A549 (cell line): Measurements from ENCODE around the gene IGF2R. TPM values are rescaled to one million over a fixed set of nuclear protein-coding genes. Genes with fewer than 3 reads are reported as not detected.

Experiments
- ATAC-seq, 2 experiments: fragments of 200-7000 bp in 1 of 2; fragments of >200 bp in 1 of 2; cut with Nextera tagmentation in 1 of 2; cut with Tn5 transposase in 1 of 2; 3 replicates each; pipeline versions ENCODE4 v1.8.0 to v1.9.1; 2018 to 2020; ENCODE audit warnings: mild to moderate bottlenecking in 1 of 2, moderate library complexity in 1 of 2
- CTCF ChIA-PET: fragments of 300-600 bp; sonication (Branson Sonifier 250); formaldehyde crosslinking; extraction: SDS; loops from one replicate; lab custom pipeline; 2021; ENCODE audit warnings: antibody characterized with exemption, inconsistent platforms; lab: Yijun Ruan, JAX
- POLR2A ChIA-PET: fragments of 350-600 bp; formaldehyde crosslinking; extraction: SDS; loops from one replicate; lab custom pipeline; 2021; ENCODE audit warnings: antibody characterized with exemption, inconsistent platforms; lab: Yijun Ruan, JAX
- DNase-seq, 2 experiments: peaks; one replicate each; pipeline versions ENCODE4 v3.0.0 to v3.0.0-alpha.2; 2011 to 2016; ENCODE audit warnings: low read depth in 1 of 2, low spot score in 1 of 2
- FAIRE-seq: peaks from 2 replicates; lab custom pipeline; 2011; peaks lifted over from hg19 to GRCh38; lab: Jason Lieb, UNC
- H3K27ac ChIP-seq, 2 experiments: fragments of >200 bp; sonication (Bioruptor Twin); formaldehyde crosslinking; 3 replicates each; pipeline ENCODE4 v1.5.1; 2016 to 2017
- H3K4me1 ChIP-seq: fragments of >200 bp; sonication (Bioruptor Twin); formaldehyde crosslinking; 3 replicates; pipeline ENCODE4 v1.6.1; 2016
- H3K4me2 ChIP-seq: fragments of >200 bp; sonication (Bioruptor Twin); formaldehyde crosslinking; 3 replicates; pipeline ENCODE4 v1.6.1; 2016
- H3K4me3 ChIP-seq: fragments of >200 bp; sonication (Bioruptor Twin); formaldehyde crosslinking; 3 replicates; pipeline ENCODE4 v1.5.1; 2016
- H3K9me3 ChIP-seq: fragments of >200 bp; sonication (Bioruptor Twin); formaldehyde crosslinking; 3 replicates; pipeline ENCODE4 v1.6.1; 2016
- ATOH8 ChIP-seq: fragments of 250-450 bp; sonication (Bioruptor Pico); IDR thresholded peaks from 2 replicates; pipeline ENCODE4 v1.5.0; 2020; ENCODE audit warnings: low read depth, mild to moderate bottlenecking, moderate library complexity
- CBX2 ChIP-seq: fragments of 200-600 bp; sonication (generic); IDR thresholded peaks from 2 replicates; pipeline ENCODE4 v1.6.1; 2016; ENCODE audit warnings: low read depth, mild to moderate bottlenecking, borderline replicate concordance
- EHF ChIP-seq: fragments of 250-450 bp; sonication (Bioruptor Pico); IDR thresholded peaks from 2 replicates; pipeline ENCODE4 v1.5.0; 2020; ENCODE audit warnings: mild to moderate bottlenecking
- EHMT2 ChIP-seq: fragments of 200-600 bp; sonication (generic); IDR thresholded peaks from 2 replicates; pipeline ENCODE4 v1.6.1; 2016; ENCODE audit warnings: antibody characterized with exemption, low read depth, mild to moderate bottlenecking, moderate library complexity
- FOSB ChIP-seq: fragments of 250-450 bp; sonication (Bioruptor Pico); IDR thresholded peaks from 2 replicates; pipeline ENCODE4 v1.5.0; 2020; ENCODE audit warnings: mild to moderate bottlenecking, moderate library complexity
- FOSL2 ChIP-seq, 2 experiments: fragments of 450-650 bp in 1 of 2; fragments of >200 bp in 1 of 2; sonication (Bioruptor Twin) in 1 of 2; formaldehyde crosslinking; IDR thresholded peaks; 2 replicates each; pipeline versions ENCODE4 v1.5.0 to v1.6.1; 2016 to 2020; ENCODE audit warnings: mild to moderate bottlenecking in 1 of 2, moderate library complexity in 1 of 2
- FOXS1 ChIP-seq: fragments of 250-450 bp; sonication (Bioruptor Pico); IDR thresholded peaks from 2 replicates; pipeline ENCODE4 v1.5.0; 2020; ENCODE audit warnings: mild to moderate bottlenecking, moderate library complexity
- HEYL ChIP-seq: fragments of 250-450 bp; sonication (Bioruptor Pico); IDR thresholded peaks from 2 replicates; pipeline ENCODE4 v1.8.0; 2021; ENCODE audit warnings: mild to moderate bottlenecking, moderate library complexity
- HOXA7 ChIP-seq: fragments of 250-450 bp; sonication (Bioruptor Pico); IDR thresholded peaks from 2 replicates; pipeline ENCODE4 v1.5.0; 2020; ENCODE audit warnings: mild to moderate bottlenecking, moderate library complexity
- JUN ChIP-seq, 2 experiments: fragments of >200 bp; sonication (Bioruptor Twin); formaldehyde crosslinking; IDR thresholded peaks; 2 replicates in 1 of 2; 3 replicates in 1 of 2; pipeline ENCODE4 v1.6.1; 2016 to 2017
- JUNB ChIP-seq: fragments of >200 bp; sonication (Bioruptor Twin); formaldehyde crosslinking; IDR thresholded peaks from 2 replicates; pipeline ENCODE4 v1.6.1; 2016
- KDM1A ChIP-seq: fragments of 200-600 bp; sonication (generic); IDR thresholded peaks from 2 replicates; pipeline ENCODE4 v1.6.1; 2016; ENCODE audit warnings: low read depth, mild to moderate bottlenecking
- KDM5A ChIP-seq: fragments of 200-600 bp; sonication (generic); IDR thresholded peaks from 2 replicates; pipeline ENCODE4 v1.6.1; 2016; ENCODE audit warnings: antibody characterized with exemption, mild to moderate bottlenecking
- MAFK ChIP-seq: fragments of 450-650 bp; IDR thresholded peaks from 2 replicates; pipeline ENCODE4 v1.6.1; 2014; ENCODE audit not compliant: partially characterized antibody
- MYC ChIP-seq: IDR thresholded peaks from 2 replicates; pipeline ENCODE4 v1.6.1; 2012; ENCODE audit warnings: mild to moderate bottlenecking, inconsistent platforms, low read length, improper control_type of control experiment, borderline replicate concordance
- NFE2L2 ChIP-seq: fragments of 150-350 bp; conservative IDR thresholded peaks from 2 replicates; pipeline ENCODE4 v1.6.1; 2014; ENCODE audit warnings: low read length
- NR3C1 ChIP-seq: fragments of >200 bp; sonication (Bioruptor Twin); formaldehyde crosslinking; IDR thresholded peaks from 3 replicates; pipeline ENCODE4 v1.6.1; 2017
- PBX3 ChIP-seq: IDR thresholded peaks from 2 replicates; pipeline ENCODE4 v1.6.1; 2012
- PHF8 ChIP-seq: fragments of 200-600 bp; sonication (generic); IDR thresholded peaks from 2 replicates; pipeline ENCODE4 v1.6.1; 2016; ENCODE audit warnings: low read depth, mild to moderate bottlenecking, antibody characterized with exemption, moderate library complexity, borderline replicate concordance
- POLR2AphosphoS2 ChIP-seq: conservative IDR thresholded peaks from 2 replicates; pipeline ENCODE4 v1.6.1; 2012; ENCODE audit warnings: low read length, improper control_type of control experiment, inconsistent platforms
- RARB ChIP-seq: fragments of 250-450 bp; sonication (Bioruptor Pico); IDR thresholded peaks from 2 replicates; pipeline ENCODE4 v1.8.0; 2021; ENCODE audit warnings: mild to moderate bottlenecking, moderate library complexity
- RCOR1 ChIP-seq: fragments of 150-350 bp; IDR thresholded peaks from 2 replicates; pipeline ENCODE4 v1.6.1; 2014; ENCODE audit warnings: antibody characterized with exemption, low read length, low read depth
- RFX5 ChIP-seq: fragments of 450-650 bp; IDR thresholded peaks from 2 replicates; pipeline ENCODE4 v1.7.1; 2014; ENCODE audit warnings: antibody characterized with exemption, mild to moderate bottlenecking, moderate library complexity
- SMC3 ChIP-seq: fragments of >200 bp; sonication (Bioruptor Twin); formaldehyde crosslinking; IDR thresholded peaks from 3 replicates; pipeline ENCODE4 v1.6.1; 2018; ENCODE audit warnings: inconsistent platforms
- SREBF2 ChIP-seq: fragments of 450-650 bp; IDR thresholded peaks from 2 replicates; pipeline ENCODE4 v1.6.1; 2014; ENCODE audit warnings: mild to moderate bottlenecking, moderate library complexity
- TP53 ChIP-seq: fragments of 250-450 bp; sonication (Bioruptor Pico); IDR thresholded peaks from 2 replicates; pipeline ENCODE4 v1.5.0; 2021; ENCODE audit warnings: mild to moderate bottlenecking, moderate library complexity
- USF2 ChIP-seq: fragments of 450-650 bp; IDR thresholded peaks from 2 replicates; pipeline ENCODE4 v1.6.1; 2014; ENCODE audit warnings: antibody characterized with exemption
- ZFP36 ChIP-seq: fragments of 450-650 bp; IDR thresholded peaks from 2 replicates; pipeline ENCODE4 v1.6.1; 2014; ENCODE audit warnings: borderline replicate concordance; ENCODE audit not compliant: partially characterized antibody
- ZNF302 ChIP-seq: fragments of 250-450 bp; sonication (Bioruptor Pico); IDR thresholded peaks from 2 replicates; pipeline ENCODE4 v1.9.0; 2021; ENCODE audit warnings: inconsistent platforms, mild to moderate bottlenecking, moderate library complexity
- whole genome bisulfite sequencing: methylation state at CpG from one replicate; pipeline ENCODE4 v1.1.6; 2017; ENCODE audit errors: missing lambda C conversion rate; 5-methylcytosine and 5-hydroxymethylcytosine counted together
- polyA plus RNA-seq, 4 experiments: library from polyadenylated mRNA; depleted of rRNA in 3 of 4; stranded (reverse); fragments of >200 nt; fragmentation: RNase III in 1 of 4; extraction: RNeasy Plus Mini Kit Qiagen cat#74134 plus additional on column Dnase treatment in 1 of 4; gene quantifications; 2 replicates in 3 of 4; 3 replicates in 1 of 4; pipeline ENCODE4 v1.2.3, GENCODE V29; 2011 to 2017

IGF2R gene
- polyA plus RNA-seq, 2 of the 4 experiments (the other 2 are of a cell fraction): 17.6 to 24.9 TPM

- TF ChIP-seq KDM5A (no peak), ZNF302 (no peak), CBX2 (no peak), FOSL2 (IDR thresholded peaks at IDR 0.05) (no peak), FOSL2 (CRISPR knock-in tag; IDR thresholded peaks at IDR 0.05) (no peak)
Observed at GRCh38 chr6:159976686-159977254, 7.9 kb downstream of the IGF2R start (continued).

GRCh38 chr6:159977255-159977903 lies 8.5 kb downstream of the IGF2R start:
- no peak overlapping the region for H3K4me2 ChIP-seq
- TF ChIP-seq PHF8 (no peak), NFE2L2 (no peak), FOXS1 (CRISPR knock-in tag) (no peak), NR3C1 (no peak), SMC3 (no peak), MYC (no peak), RCOR1 (no peak), ZFP36 (no peak), JUNB (no peak), POLR2AphosphoS2 (no peak), MAFK (no peak), HOXA7 (CRISPR knock-in tag) (no peak)
- no peak overlapping the region for H3K27ac ChIP-seq
- no peak for DNase-seq
- H3K4me3 ChIP-seq: no peak overlapping the region
- WGBS: 92% methylated on average over 13 of the region's 14 CpGs
- POLR2A ChIA-PET: no interaction called here
- CTCF ChIA-PET: no interaction called here
- no peaks in the 10 kb centered on the region for H3K9me3 ChIP-seq
- FAIRE-seq: no peak
- ATAC-seq: no peak
- peaks cover 28% of the 10 kb centered on the region for H3K4me1 ChIP-seq

- H3K4me3 ChIP-seq: no peak overlapping the region
- H3K4me2 ChIP-seq: no peak overlapping the region
- 92% methylated on average over 8 of the region's 8 CpGs for WGBS
- FAIRE-seq (no peak), DNase-seq (no peak), ATAC-seq (no peak)
- no peaks in the 10 kb centered on the region for H3K9me3 ChIP-seq
- no peak overlapping the region for H3K27ac ChIP-seq
- peaks cover 30% of the 10 kb centered on the region for H3K4me1 ChIP-seq
- TF ChIP-seq USF2 (no peak), TP53 (CRISPR knock-in tag) (no peak), RARB (CRISPR knock-in tag) (no peak), EHF (CRISPR knock-in tag) (no peak), EHMT2 (no peak), ATOH8 (CRISPR knock-in tag) (no peak), FOSB (CRISPR knock-in tag) (no peak), PBX3 (no peak), HOXA7 (CRISPR knock-in tag) (no peak), JUN (IDR thresholded peaks at IDR 0.05) (no peak), HEYL (CRISPR knock-in tag) (no peak), SREBF2 (no peak), NR3C1 (no peak), RFX5 (no peak), KDM1A (no peak), FOXS1 (CRISPR knock-in tag) (no peak), PHF8 (no peak), MAFK (no peak), KDM5A (no peak)
- POLR2A ChIA-PET: no interaction called here
- CTCF ChIA-PET: no interaction called here
Observed at GRCh38 chr6:159977904-159978268, 9.0 kb downstream of the IGF2R start.
